Neural cell (in vitro differentiated cells): ENCODE measurements around the gene MEF2D. TPM values are rescaled to one million over a fixed set of nuclear protein-coding genes. Genes with fewer than 3 reads are reported as not detected.

Experiments
- H2AFZ ChIP-seq: fragments of 200-600, 300-800 bp; sonication (generic), shearing (Covaris generic); 2 replicates; pipeline ENCODE4 v1.6.0; 2014; ENCODE audit warnings: low read depth, mild to moderate bottlenecking, antibody characterized with exemption, low read length, moderate library complexity
- H3F3A ChIP-seq: fragments of 200-600 bp; shearing (Covaris generic); 2 replicates; pipeline ENCODE4 v1.6.1; 2016; ENCODE audit warnings: mild to moderate bottlenecking, moderate library complexity, mixed read lengths, antibody characterized with exemption, low read length; ENCODE audit not compliant: insufficient read depth, poor library complexity, severe bottlenecking
- H3K27ac ChIP-seq: fragments of 200-600, 300-800 bp; sonication (generic), shearing (Covaris generic); 2 replicates; pipeline ENCODE4 v1.5.1; 2014; ENCODE audit warnings: mild to moderate bottlenecking, low read length, moderate library complexity
- H3K27me3 ChIP-seq: fragments of 300-800, 200-600 bp; sonication (generic), shearing (Covaris generic); 2 replicates; pipeline ENCODE4 v1.6.0; 2014; ENCODE audit warnings: mild to moderate bottlenecking, low read depth, low read length, moderate library complexity; ENCODE audit not compliant: insufficient read depth
- H3K36me3 ChIP-seq: fragments of 300-800, 200-600 bp; sonication (generic), shearing (Covaris generic); 2 replicates; pipeline ENCODE4 v1.5.1; 2014; ENCODE audit warnings: mild to moderate bottlenecking, antibody characterized with exemption, low read length, moderate library complexity; ENCODE audit not compliant: insufficient read depth
- H3K4me2 ChIP-seq: fragments of 300-800, 200-600 bp; sonication (generic), shearing (Covaris generic); 2 replicates; pipeline ENCODE4 v1.6.0; 2014; ENCODE audit warnings: mild to moderate bottlenecking, low read length
- H3K4me3 ChIP-seq: fragments of 300-800, 200-600 bp; sonication (generic), shearing (Covaris generic); 2 replicates; pipeline ENCODE4 v1.5.1; 2014; ENCODE audit warnings: mild to moderate bottlenecking, low read length, moderate library complexity
- H3K79me2 ChIP-seq: fragments of 200-600 bp; shearing (Covaris generic); replicated peaks from 2 replicates; pipeline ENCODE4 v1.6.0; 2014; ENCODE audit warnings: mild to moderate bottlenecking, low read length, moderate library complexity; ENCODE audit not compliant: insufficient read depth
- H3K9ac ChIP-seq: fragments of 300-800, 200-600 bp; sonication (generic), shearing (Covaris generic); 2 replicates; pipeline ENCODE4 v1.6.1; 2016; ENCODE audit warnings: mild to moderate bottlenecking, low read length, mixed read lengths
- H3K9me2 ChIP-seq: fragments of 200-600 bp; shearing (Covaris generic); 2 replicates; pipeline ENCODE4 v1.6.1; 2016; ENCODE audit warnings: mild to moderate bottlenecking, low read length, mixed read lengths; ENCODE audit not compliant: insufficient read depth
- H3K9me3 ChIP-seq: fragments of 200-600, 300-800 bp; sonication (generic), shearing (Covaris generic); 2 replicates; pipeline ENCODE4 v1.6.1; 2016; ENCODE audit warnings: mild to moderate bottlenecking, mixed run types, low read length, moderate library complexity, mixed read lengths
- H4K20me1 ChIP-seq: fragments of 200-600 bp; shearing (Covaris generic); 2 replicates; pipeline ENCODE4 v1.6.1; 2016; ENCODE audit warnings: mild to moderate bottlenecking, mixed run types; ENCODE audit not compliant: insufficient read depth
- CTCF ChIP-seq: fragments of 450-650 bp; IDR thresholded peaks from 2 replicates; pipeline ENCODE4 v1.5.1; 2014; ENCODE audit warnings: antibody characterized with exemption, mild to moderate bottlenecking, moderate library complexity; ENCODE audit not compliant: poor library complexity, severe bottlenecking
- EP300 ChIP-seq: fragments of 450-650 bp; conservative IDR thresholded peaks from 2 replicates; pipeline ENCODE4 v1.6.1; 2014; ENCODE audit warnings: antibody characterized with exemption, mild to moderate bottlenecking, moderate library complexity; ENCODE audit not compliant: poor library complexity, severe bottlenecking
- EZH2 ChIP-seq: fragments of 200-600, 300-800 bp; shearing (Covaris generic), sonication (generic); IDR thresholded peaks from 2 replicates; pipeline ENCODE4 v1.6.1; 2014; ENCODE audit warnings: antibody characterized with exemption, low read length, borderline replicate concordance, mild to moderate bottlenecking; ENCODE audit not compliant: insufficient read depth, poor library complexity, severe bottlenecking
- MXI1 ChIP-seq: fragments of 450-650 bp; conservative IDR thresholded peaks from 2 replicates; pipeline ENCODE4 v1.6.1; 2014; ENCODE audit warnings: antibody characterized with exemption, mild to moderate bottlenecking; ENCODE audit not compliant: poor library complexity, severe bottlenecking
- RAD21 ChIP-seq: fragments of 450-650 bp; conservative IDR thresholded peaks from 2 replicates; pipeline ENCODE4 v1.6.1; 2014; ENCODE audit warnings: antibody characterized with exemption, mild to moderate bottlenecking, moderate library complexity
- REST ChIP-seq: IDR thresholded peaks from 2 replicates; pipeline ENCODE4 v1.6.1; 2012; ENCODE audit warnings: borderline replicate concordance
- SMC3 ChIP-seq: fragments of 450-650 bp; conservative IDR thresholded peaks from 2 replicates; pipeline ENCODE4 v1.6.1; 2014; ENCODE audit warnings: antibody characterized with exemption, mild to moderate bottlenecking, moderate library complexity; ENCODE audit not compliant: poor library complexity
- TAF1 ChIP-seq: IDR thresholded peaks from 2 replicates; pipeline ENCODE4 v1.6.1; 2012; ENCODE audit warnings: low read depth
- polyA plus RNA-seq: library from polyadenylated mRNA; depleted of rRNA; stranded (reverse); fragments of >200 nt; gene quantifications from 2 replicates; pipeline ENCODE4 v1.2.3, GENCODE V29; 2014

MEF2D gene
- polyA plus RNA-seq, 1 donor from 2014 or later: 4.7 TPM

DNA sequence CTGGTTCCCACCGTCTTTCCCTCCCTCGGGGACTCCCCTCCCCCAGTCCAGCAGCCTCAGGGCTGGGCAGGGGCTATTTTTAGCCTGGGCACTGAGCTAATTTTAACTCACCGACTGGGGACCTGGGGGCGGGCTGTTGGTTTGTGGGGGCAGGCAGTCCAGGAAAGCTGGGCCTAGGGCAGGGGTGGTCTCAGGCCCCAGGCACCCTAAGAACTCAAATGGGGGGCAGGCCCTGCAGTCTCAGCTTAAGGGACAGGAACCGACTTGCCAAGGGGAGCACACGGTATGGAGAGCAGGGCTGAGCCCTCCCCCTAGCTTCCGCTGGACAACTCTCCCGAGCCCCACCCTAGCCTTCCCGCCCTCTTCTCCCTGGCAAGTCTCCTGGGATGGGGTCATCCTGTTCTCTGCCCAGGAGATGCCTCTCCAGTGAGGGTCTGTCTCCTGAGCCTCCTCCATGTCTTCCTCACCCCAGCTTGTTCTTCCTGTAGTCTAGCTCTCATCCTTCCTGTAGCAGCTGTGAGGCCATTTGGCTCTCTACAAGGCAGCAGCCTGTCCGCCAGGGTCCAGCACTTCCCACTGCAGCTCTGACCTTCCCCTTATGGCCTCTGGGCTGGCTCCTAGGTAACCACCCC is 10.1 kb downstream of the MEF2D start:
- peak overlapping the region; percentile 94 for H3K27ac ChIP-seq
- no peak overlapping the region for H2AFZ ChIP-seq
- no peak for TF ChIP-seq RAD21
- H4K20me1 ChIP-seq: no peaks in the 10 kb centered on the region
- H3K9me3 ChIP-seq: no peaks in the 10 kb centered on the region
- H3K4me3 ChIP-seq: peak overlapping the region; percentile 57
- peak overlapping the region; percentile 72 for H3K9ac ChIP-seq
- no peaks in the 10 kb centered on the region for H3K27me3 ChIP-seq
- no peaks in the 10 kb centered on the region for H3K9me2 ChIP-seq
- no peak overlapping the region for H3K4me2 ChIP-seq
- peaks cover 8% of the 10 kb centered on the region for H3F3A ChIP-seq
- no peaks in the 10 kb centered on the region for H3K36me3 ChIP-seq
- H3K79me2 ChIP-seq: peaks cover 78% of the 10 kb centered on the region

GRCh38 chr1:156489935-156490293 is 10.7 kb downstream of the MEF2D start:
- Histone ChIP-seq H3K27me3 (no peaks in the 10 kb centered on the region), H3F3A (peaks cover 8% of the 10 kb centered on the region), H3K9ac (peak overlapping the region; percentile 72), H2AFZ (no peak overlapping the region), H3K9me3 (no peaks in the 10 kb centered on the region), H3K36me3 (no peaks in the 10 kb centered on the region), H3K4me2 (peak overlapping the region; percentile 5), H3K9me2 (no peaks in the 10 kb centered on the region), H4K20me1 (no peaks in the 10 kb centered on the region), H3K79me2 (peaks cover 78% of the 10 kb centered on the region), H3K27ac (peak overlapping the region; percentile 94), H3K4me3 (peak overlapping the region; percentile 57)
- TF ChIP-seq EP300: no peak
- TF ChIP-seq MXI1: no peak
- no peak for TF ChIP-seq EZH2
- no peak for TF ChIP-seq TAF1
- no peak for TF ChIP-seq RAD21
- TF ChIP-seq CTCF: no peak
- TF ChIP-seq REST: no peak
- no peak for TF ChIP-seq SMC3
